ENCODE data around the gene CCDC6. TPM values are rescaled to one million over a fixed set of nuclear protein-coding genes. Genes with fewer than 3 reads are reported as not detected.

CCDC6 gene
- total and polyA plus RNA-seq, 9 of the 15 experiments (the other 6 are each of a cell fraction or from before 2014, with no cell fraction given): 10.4 to 41.0 (median 20.9) TPM

DNA sequence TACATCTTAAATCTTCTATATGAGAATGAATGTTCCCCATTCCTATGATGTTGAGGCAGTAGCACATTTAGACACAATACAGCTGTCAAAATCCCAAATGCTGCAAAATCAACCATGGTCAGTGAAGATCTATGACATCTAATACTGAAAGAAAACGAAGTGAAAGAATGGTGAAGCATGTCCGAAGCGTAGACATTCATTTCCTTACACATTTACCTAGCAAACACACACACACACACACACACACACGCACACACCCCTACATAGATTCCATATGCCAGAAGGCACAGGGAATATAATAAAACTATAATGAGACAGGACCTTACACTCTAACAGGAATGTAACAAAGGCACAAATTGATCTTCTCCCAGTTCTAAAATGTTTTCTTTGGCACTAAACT, 32.5 kb downstream of the CCDC6 start:
- H3K9ac ChIP-seq (ENCODE audit: insufficient read depth in 1 of 2, low read depth in 2 of 2, low read length in 2 of 2): no peak overlapping the region
- ChIA-PET CTCF (ENCODE audit: low intra/inter-chr PET ratio) (no interaction called here), POLR2A (interaction anchor here (2.3 to 3.2 kb wide), 2 partner anchors 10 to 20 kb away, joined by 11 to 18 read pairs; no protein-coding TSS in a partner anchor)
- H3K79me2 ChIP-seq (ENCODE audit: control insufficient read depth, insufficient read depth, low read length): peaks cover 98% of the 10 kb centered on the region
- no peak for FAIRE-seq
- no peak for DNase-seq (ENCODE audit: extremely low read depth in 1 of 4, low spot score in 3 of 4)
- H3K9me3 ChIP-seq (replicated peaks; ENCODE audit: control insufficient read depth, insufficient read depth, low read depth, low read length): no peaks in the 10 kb centered on the region
- no peak overlapping the region for H3K4me2 ChIP-seq (ENCODE audit: insufficient read depth, low read length)
- H3K4me3 ChIP-seq: no peak overlapping the region
- H3K36me3 ChIP-seq (ENCODE audit: control insufficient read depth, insufficient read depth, low read length): no peaks in the 10 kb centered on the region
- 80% methylated on average over 4 of the region's 4 CpGs for WGBS (ENCODE audit: insufficient coverage, low coverage, missing lambda C conversion rate)
- in situ Hi-C loops (cut with MboI) (no loop called here), intact Hi-C loops (cut with micrococcal nuclease) (no loop called here)
- H3K27ac ChIP-seq (ENCODE audit: extremely low read depth, low read depth, low read length): peak overlapping the region; percentile 51; the same call in 1 of the 3 replicates
- peaks cover 0 to 50% of the 10 kb centered on the region in 2 experiments; a peak in 4 of 5 replicates for H3K4me1 ChIP-seq (replicated peaks in 1 of 2; ENCODE audit: control insufficient read depth in 2 of 2, insufficient read depth in 2 of 2, low read length in 2 of 2)
- TF ChIP-seq ILF3 (IDR thresholded peaks at IDR 0.05; ENCODE audit: borderline replicate concordance) (no peak), ZSCAN32 (CRISPR knock-in tag; IDR thresholded peaks at IDR 0.05) (no peak), NBN (IDR thresholded peaks at IDR 0.05; ENCODE audit: low read depth) (no peak), CAMTA2 (CRISPR knock-in tag; conservative IDR thresholded peaks at IDR 0.05) (no peak)
- TF ChIP-seq, protein P1, sequence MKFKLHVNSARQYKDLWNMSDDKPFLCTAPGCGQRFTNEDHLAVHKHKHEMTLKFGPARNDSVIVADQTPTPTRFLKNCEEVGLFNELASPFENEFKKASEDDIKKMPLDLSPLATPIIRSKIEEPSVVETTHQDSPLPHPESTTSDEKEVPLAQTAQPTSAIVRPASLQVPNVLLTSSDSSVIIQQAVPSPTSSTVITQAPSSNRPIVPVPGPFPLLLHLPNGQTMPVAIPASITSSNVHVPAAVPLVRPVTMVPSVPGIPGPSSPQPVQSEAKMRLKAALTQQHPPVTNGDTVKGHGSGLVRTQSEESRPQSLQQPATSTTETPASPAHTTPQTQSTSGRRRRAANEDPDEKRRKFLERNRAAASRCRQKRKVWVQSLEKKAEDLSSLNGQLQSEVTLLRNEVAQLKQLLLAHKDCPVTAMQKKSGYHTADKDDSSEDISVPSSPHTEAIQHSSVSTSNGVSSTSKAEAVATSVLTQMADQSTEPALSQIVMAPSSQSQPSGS (CRISPR knock-in tag; IDR thresholded peaks at IDR 0.05): no peak
- H4K20me1 ChIP-seq (replicated peaks; ENCODE audit: control insufficient read depth, insufficient read depth, low read length): peaks cover 15% of the 10 kb centered on the region
- BruUV-seq (replicated peaks): no TSS peak
- H3K9me1 ChIP-seq (ENCODE audit: control insufficient read depth, insufficient read depth, low read length): no peaks in the 10 kb centered on the region
- H3K27me3 ChIP-seq (ENCODE audit: control insufficient read depth in 2 of 2, insufficient read depth in 2 of 2, low read length in 2 of 2): no peaks in the 10 kb centered on the region
- no peak overlapping the region for H2AFZ ChIP-seq (ENCODE audit: low read depth, low read length)
- no peak for ATAC-seq
